ENCODE data around the gene FAM241A.

FAM241A gene

DNA sequence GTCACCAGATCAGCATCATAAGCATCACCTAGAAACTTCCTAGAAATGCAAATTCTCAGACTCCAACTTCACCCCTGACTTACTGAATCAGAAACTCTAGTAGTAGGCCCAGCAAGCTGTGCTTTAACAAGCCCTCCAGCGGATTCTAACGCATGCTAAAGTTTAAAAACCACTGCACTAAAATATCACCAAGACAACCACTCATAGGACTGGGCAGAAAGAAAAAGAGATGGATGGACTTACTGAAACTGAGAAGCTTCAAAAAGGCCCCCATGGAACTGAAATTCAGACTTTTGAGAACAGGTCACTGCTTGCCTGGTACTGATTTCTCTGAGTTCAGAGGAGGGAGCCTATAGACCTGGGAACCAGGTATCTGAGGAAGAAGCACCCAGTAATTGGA, 40.1 kb downstream of the FAM241A start:
- H3K27ac ChIP-seq (ENCODE audit: insufficient read depth, low read length, poor library complexity, severe bottlenecking) = no peak overlapping the region
- no peaks in the 10 kb centered on the region for H3K4me1 ChIP-seq (ENCODE audit: control insufficient read depth, insufficient read depth, low read length, poor library complexity, severe bottlenecking)
- DNase-seq = no peak
- H3K9me3 ChIP-seq (ENCODE audit: control insufficient read depth, low read length) = no peaks in the 10 kb centered on the region
- no peak overlapping the region for H3K4me3 ChIP-seq (ENCODE audit: insufficient read depth, low read depth, low read length, poor library complexity, severe bottlenecking)
- H3K27me3 ChIP-seq (replicated peaks; ENCODE audit: control insufficient read depth, insufficient read depth, low read length, poor library complexity, severe bottlenecking) = no peaks in the 10 kb centered on the region
- no peaks in the 10 kb centered on the region for H3K36me3 ChIP-seq (ENCODE audit: control insufficient read depth, insufficient read depth, low read length)

DNA sequence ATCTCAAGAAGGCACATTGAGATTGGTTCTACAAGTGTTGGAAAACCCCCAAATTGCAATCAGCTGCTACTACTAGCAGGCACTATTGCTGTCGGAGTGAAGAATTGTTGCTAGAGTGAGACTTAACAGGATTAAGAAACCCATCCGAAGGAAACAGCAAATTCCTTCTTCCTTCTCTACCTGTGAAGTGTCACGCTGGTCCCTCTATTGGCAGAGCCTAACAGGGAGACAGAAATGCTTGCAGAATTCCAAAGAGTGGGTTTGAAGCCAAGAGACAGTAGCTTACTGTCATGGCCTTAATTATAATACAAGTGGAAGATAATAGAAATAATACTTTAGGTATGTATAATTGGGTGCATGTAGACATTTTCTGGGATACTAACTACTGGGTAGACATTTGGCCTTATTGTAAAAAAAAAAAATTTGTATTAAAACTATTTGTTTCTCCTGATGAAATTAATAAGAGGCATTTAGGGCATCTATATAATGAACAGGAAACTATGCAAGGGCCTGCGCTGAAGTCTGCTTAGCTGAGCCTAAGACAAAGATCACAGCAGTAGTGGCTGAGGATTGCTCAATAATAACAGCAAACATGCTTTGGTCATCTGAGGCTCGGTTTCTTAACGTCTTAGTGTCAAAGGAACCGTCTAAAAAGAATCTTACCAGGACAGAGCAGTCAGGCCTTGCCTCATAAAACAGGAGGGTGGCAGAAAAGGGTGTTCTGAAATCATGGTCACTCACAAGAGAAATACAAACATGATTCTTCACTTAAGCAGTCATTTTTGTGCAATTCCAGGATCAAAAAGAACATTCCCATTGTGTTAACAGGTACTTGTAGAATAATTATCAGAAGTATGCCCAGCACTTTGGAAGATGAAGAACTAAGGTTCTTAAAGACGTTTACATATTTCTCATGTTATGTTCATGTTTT, 40.8 kb downstream of the FAM241A start:
- no peak overlapping the region for H3K27ac ChIP-seq (ENCODE audit: insufficient read depth, low read length, poor library complexity, severe bottlenecking)
- no peak for DNase-seq
- no peaks in the 10 kb centered on the region for H3K36me3 ChIP-seq (ENCODE audit: control insufficient read depth, insufficient read depth, low read length)
- no peak overlapping the region for H3K4me3 ChIP-seq (ENCODE audit: insufficient read depth, low read depth, low read length, poor library complexity, severe bottlenecking)
- H3K27me3 ChIP-seq (replicated peaks; ENCODE audit: control insufficient read depth, insufficient read depth, low read length, poor library complexity, severe bottlenecking) = no peaks in the 10 kb centered on the region
- no peaks in the 10 kb centered on the region for H3K4me1 ChIP-seq (ENCODE audit: control insufficient read depth, insufficient read depth, low read length, poor library complexity, severe bottlenecking)
- no peaks in the 10 kb centered on the region for H3K9me3 ChIP-seq (ENCODE audit: control insufficient read depth, low read length)

DNA sequence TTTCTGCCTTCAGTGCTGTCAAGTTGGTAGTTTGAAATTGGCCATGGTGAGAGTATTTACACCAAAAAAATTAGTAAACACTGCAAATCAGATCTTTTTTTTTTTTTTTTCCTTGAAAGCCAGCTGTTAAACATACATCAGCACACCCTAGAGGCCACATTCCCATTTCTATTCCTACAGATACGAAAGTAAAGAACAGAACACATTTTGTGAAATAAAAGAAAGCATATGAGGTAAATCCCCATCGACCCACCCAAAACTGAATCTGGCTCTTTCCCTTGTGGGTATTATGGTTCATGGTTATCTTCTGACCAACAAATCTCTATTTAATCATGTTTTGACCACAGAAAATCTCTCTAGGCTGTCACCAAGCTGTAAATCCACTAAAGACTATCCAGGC, 44.5 kb downstream of the FAM241A start:
- no peaks in the 10 kb centered on the region for H3K4me1 ChIP-seq (ENCODE audit: control insufficient read depth, insufficient read depth, low read length, poor library complexity, severe bottlenecking)
- no peak overlapping the region for H3K4me3 ChIP-seq (ENCODE audit: insufficient read depth, low read depth, low read length, poor library complexity, severe bottlenecking)
- H3K9me3 ChIP-seq (ENCODE audit: control insufficient read depth, low read length) = no peaks in the 10 kb centered on the region
- H3K36me3 ChIP-seq (ENCODE audit: control insufficient read depth, insufficient read depth, low read length) = no peaks in the 10 kb centered on the region
- no peak overlapping the region for H3K27ac ChIP-seq (ENCODE audit: insufficient read depth, low read length, poor library complexity, severe bottlenecking)
- H3K27me3 ChIP-seq (replicated peaks; ENCODE audit: control insufficient read depth, insufficient read depth, low read length, poor library complexity, severe bottlenecking) = no peaks in the 10 kb centered on the region
- no peak for DNase-seq

DNA sequence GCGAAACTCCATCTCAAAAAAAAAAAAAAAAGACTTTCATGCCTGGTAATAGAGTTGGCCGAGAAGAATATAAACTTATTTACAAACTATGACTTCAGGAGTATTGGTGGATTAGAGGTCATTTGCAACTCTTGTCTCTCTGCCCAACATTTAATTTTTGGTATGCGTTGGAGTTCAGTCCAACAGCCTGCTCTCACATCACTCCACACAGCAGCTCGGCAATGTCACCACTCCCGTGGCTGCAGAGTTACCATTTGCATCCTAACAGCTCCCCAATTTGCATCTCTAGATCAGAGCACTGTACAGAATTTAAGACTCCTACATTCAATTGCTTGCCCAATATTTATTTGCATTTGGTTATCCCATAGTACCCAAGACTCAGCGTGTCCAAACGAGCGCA, 45.4 kb downstream of the FAM241A start:
- H3K27me3 ChIP-seq (replicated peaks; ENCODE audit: control insufficient read depth, insufficient read depth, low read length, poor library complexity, severe bottlenecking) = no peaks in the 10 kb centered on the region
- H3K9me3 ChIP-seq (ENCODE audit: control insufficient read depth, low read length) = no peaks in the 10 kb centered on the region
- DNase-seq = no peak
- no peak overlapping the region for H3K27ac ChIP-seq (ENCODE audit: insufficient read depth, low read length, poor library complexity, severe bottlenecking)
- H3K4me3 ChIP-seq (ENCODE audit: insufficient read depth, low read depth, low read length, poor library complexity, severe bottlenecking) = no peak overlapping the region
- H3K4me1 ChIP-seq (ENCODE audit: control insufficient read depth, insufficient read depth, low read length, poor library complexity, severe bottlenecking) = no peaks in the 10 kb centered on the region
- H3K36me3 ChIP-seq (ENCODE audit: control insufficient read depth, insufficient read depth, low read length) = no peaks in the 10 kb centered on the region

DNA sequence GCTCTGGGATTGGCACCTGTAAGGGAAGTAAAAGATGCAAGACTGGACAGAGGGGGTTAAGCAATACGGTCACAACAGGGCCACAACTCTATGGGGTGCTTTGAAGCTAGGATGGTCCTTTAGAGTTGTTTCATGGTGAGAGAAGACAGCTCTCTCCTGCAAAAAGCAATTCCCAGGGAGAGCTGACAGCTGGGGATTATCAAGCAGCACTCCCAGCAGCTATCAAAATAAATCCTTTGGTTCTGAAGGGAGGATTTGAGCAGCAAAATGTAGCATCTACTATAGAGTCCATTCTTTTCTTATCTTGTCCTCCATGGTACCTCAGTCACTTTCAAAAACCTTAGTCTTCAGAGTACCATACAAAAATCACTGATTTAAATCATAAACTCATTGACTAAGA, 51.2 kb downstream of the FAM241A start:
- Histone ChIP-seq H3K27ac (ENCODE audit: insufficient read depth, low read length, poor library complexity, severe bottlenecking) (no peak overlapping the region), H3K4me3 (ENCODE audit: insufficient read depth, low read depth, low read length, poor library complexity, severe bottlenecking) (no peak overlapping the region), H3K36me3 (ENCODE audit: control insufficient read depth, insufficient read depth, low read length) (no peaks in the 10 kb centered on the region), H3K27me3 (replicated peaks; ENCODE audit: control insufficient read depth, insufficient read depth, low read length, poor library complexity, severe bottlenecking) (no peaks in the 10 kb centered on the region), H3K9me3 (ENCODE audit: control insufficient read depth, low read length) (no peaks in the 10 kb centered on the region), H3K4me1 (ENCODE audit: control insufficient read depth, insufficient read depth, low read length, poor library complexity, severe bottlenecking) (no peaks in the 10 kb centered on the region)
- no peak for DNase-seq

DNA sequence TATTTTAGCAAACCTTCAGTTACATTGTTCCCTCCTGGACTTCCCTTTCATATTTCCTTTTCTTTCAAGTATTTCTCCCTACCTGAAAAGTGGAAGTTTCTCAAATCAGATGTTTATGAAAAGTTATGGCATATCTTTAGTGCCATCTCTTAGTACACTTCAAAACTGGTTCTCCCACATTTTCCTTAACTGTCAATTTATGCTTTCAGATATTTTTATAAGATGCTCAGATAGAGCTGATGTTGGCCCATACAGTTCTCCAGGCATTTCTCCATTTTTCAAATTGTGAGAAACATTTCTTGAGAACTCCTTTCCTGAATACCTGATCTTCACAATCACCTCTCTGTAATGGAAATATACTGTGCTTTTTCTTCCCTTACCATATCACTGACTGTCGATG, 53.8 kb downstream of the FAM241A start:
- H3K27ac ChIP-seq (ENCODE audit: insufficient read depth, low read length, poor library complexity, severe bottlenecking) = no peak overlapping the region
- no peaks in the 10 kb centered on the region for H3K27me3 ChIP-seq (replicated peaks; ENCODE audit: control insufficient read depth, insufficient read depth, low read length, poor library complexity, severe bottlenecking)
- H3K4me3 ChIP-seq (ENCODE audit: insufficient read depth, low read depth, low read length, poor library complexity, severe bottlenecking) = no peak overlapping the region
- no peaks in the 10 kb centered on the region for H3K36me3 ChIP-seq (ENCODE audit: control insufficient read depth, insufficient read depth, low read length)
- no peaks in the 10 kb centered on the region for H3K4me1 ChIP-seq (ENCODE audit: control insufficient read depth, insufficient read depth, low read length, poor library complexity, severe bottlenecking)
- DNase-seq = no peak
- no peaks in the 10 kb centered on the region for H3K9me3 ChIP-seq (ENCODE audit: control insufficient read depth, low read length)

DNA sequence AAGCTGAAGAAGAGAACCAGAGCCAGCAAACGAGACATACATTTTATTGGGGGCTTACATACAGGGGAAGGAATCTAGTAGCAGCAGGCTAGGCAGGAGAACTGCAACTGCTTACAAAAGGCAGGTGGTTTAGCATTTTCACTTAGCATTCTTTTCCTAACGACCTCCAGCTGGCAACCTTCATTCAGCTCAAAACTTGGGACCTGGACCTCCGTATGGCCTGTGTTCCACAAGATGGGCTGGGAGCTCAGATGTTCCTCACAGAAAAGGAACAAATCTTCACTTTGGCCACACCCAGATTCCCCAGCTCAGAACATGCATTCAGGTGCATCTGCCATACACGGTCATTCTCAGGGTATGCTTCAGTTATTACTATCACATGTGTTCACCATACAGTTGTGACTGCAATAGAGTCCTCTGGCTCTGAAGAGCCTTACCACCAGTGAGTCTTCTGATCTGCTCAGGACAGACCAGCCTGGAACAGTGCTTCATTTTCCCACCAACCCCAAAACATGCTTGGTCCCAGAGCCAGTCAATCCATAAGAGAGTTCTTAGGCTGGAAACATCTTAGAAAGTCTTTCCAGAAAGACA, 56.8 kb downstream of the FAM241A start:
- no peaks in the 10 kb centered on the region for H3K27me3 ChIP-seq (replicated peaks; ENCODE audit: control insufficient read depth, insufficient read depth, low read length, poor library complexity, severe bottlenecking)
- H3K9me3 ChIP-seq (ENCODE audit: control insufficient read depth, low read length) = no peaks in the 10 kb centered on the region
- H3K4me3 ChIP-seq (ENCODE audit: insufficient read depth, low read depth, low read length, poor library complexity, severe bottlenecking) = no peak overlapping the region
- no peaks in the 10 kb centered on the region for H3K36me3 ChIP-seq (ENCODE audit: control insufficient read depth, insufficient read depth, low read length)
- H3K4me1 ChIP-seq (ENCODE audit: control insufficient read depth, insufficient read depth, low read length, poor library complexity, severe bottlenecking) = no peaks in the 10 kb centered on the region
- DNase-seq = no peak
- H3K27ac ChIP-seq (ENCODE audit: insufficient read depth, low read length, poor library complexity, severe bottlenecking) = no peak overlapping the region

DNA sequence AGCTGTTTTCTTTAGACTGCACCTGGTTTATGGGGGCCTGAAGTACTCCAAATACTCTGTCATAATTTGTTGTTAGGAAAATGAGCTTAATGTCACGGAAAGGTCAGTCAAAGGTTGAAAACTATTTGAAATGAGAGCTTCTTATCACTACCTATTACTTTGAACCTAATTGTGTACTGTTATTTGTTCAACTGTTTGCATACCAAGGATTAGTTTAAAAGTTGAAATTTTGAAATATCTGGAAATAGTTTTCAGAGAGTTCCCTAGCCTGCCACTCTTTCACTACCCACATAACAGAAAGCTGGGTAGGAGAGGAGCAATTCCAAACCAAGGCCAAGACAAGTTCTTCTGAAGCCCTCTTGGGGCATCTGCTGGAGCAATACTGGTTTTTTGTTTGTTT, 58.3 kb downstream of the FAM241A start:
- Histone ChIP-seq H3K27me3 (replicated peaks; ENCODE audit: control insufficient read depth, insufficient read depth, low read length, poor library complexity, severe bottlenecking) (no peaks in the 10 kb centered on the region), H3K9me3 (ENCODE audit: control insufficient read depth, low read length) (no peaks in the 10 kb centered on the region), H3K36me3 (ENCODE audit: control insufficient read depth, insufficient read depth, low read length) (no peaks in the 10 kb centered on the region), H3K27ac (ENCODE audit: insufficient read depth, low read length, poor library complexity, severe bottlenecking) (no peak overlapping the region), H3K4me1 (ENCODE audit: control insufficient read depth, insufficient read depth, low read length, poor library complexity, severe bottlenecking) (no peaks in the 10 kb centered on the region), H3K4me3 (ENCODE audit: insufficient read depth, low read depth, low read length, poor library complexity, severe bottlenecking) (no peak overlapping the region)
- DNase-seq = no peak

DNA sequence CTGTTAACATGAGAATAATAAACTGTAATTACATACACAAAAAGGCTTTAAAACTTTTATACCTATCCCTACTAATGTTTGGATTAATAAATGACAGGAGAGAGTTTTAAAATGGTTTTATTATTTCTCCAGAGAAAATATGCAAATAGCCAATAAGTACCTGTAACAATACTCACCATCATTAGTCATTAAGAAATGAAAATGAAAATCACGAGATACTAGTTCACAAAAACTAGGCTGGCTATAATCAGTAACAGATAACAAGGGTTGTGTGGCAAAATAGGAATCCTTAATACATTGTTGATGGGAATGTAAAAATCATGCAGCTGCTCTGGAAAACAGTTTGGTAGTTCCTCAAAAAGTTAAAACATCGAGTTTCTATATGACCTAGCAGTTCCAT, 61.2 kb downstream of the FAM241A start:
- Histone ChIP-seq H3K9me3 (ENCODE audit: control insufficient read depth, low read length) (no peaks in the 10 kb centered on the region), H3K36me3 (ENCODE audit: control insufficient read depth, insufficient read depth, low read length) (no peaks in the 10 kb centered on the region), H3K27ac (ENCODE audit: insufficient read depth, low read length, poor library complexity, severe bottlenecking) (no peak overlapping the region), H3K4me1 (ENCODE audit: control insufficient read depth, insufficient read depth, low read length, poor library complexity, severe bottlenecking) (no peaks in the 10 kb centered on the region), H3K4me3 (ENCODE audit: insufficient read depth, low read depth, low read length, poor library complexity, severe bottlenecking) (no peak overlapping the region), H3K27me3 (replicated peaks; ENCODE audit: control insufficient read depth, insufficient read depth, low read length, poor library complexity, severe bottlenecking) (no peaks in the 10 kb centered on the region)
- no peak for DNase-seq

All from effector memory CD4-positive, alpha-beta T cell (primary cell).